HG03469 (cell line): Measurements from ENCODE around the gene FNIP2.
"Not testable (repeated sequence)": the region's sequence is repeated elsewhere in the genome, so short reads cannot be mapped to it uniquely, and the experiment has no call there.

Source experiments
- ATAC-seq: cut with Tn5 transposase; IDR thresholded peaks from one replicate; pipeline ENCODE4 v1.9.1; 2021; ENCODE audit warnings: mild to moderate bottlenecking, moderate library complexity, moderate number of reproducible peaks; ENCODE audit not compliant: unreplicated experiment

Gene FNIP2

GRCh38 chr4:158945529-158946108, 176.8 kb downstream of the FNIP2 start:
- ATAC-seq: no peak

- no peak for ATAC-seq
Measured at GRCh38 chr4:158946825-158947224, 178.0 kb downstream of the FNIP2 start.

GRCh38 chr4:158948071-158948470, 179.2 kb downstream of the FNIP2 start:
- ATAC-seq: no peak

DNA sequence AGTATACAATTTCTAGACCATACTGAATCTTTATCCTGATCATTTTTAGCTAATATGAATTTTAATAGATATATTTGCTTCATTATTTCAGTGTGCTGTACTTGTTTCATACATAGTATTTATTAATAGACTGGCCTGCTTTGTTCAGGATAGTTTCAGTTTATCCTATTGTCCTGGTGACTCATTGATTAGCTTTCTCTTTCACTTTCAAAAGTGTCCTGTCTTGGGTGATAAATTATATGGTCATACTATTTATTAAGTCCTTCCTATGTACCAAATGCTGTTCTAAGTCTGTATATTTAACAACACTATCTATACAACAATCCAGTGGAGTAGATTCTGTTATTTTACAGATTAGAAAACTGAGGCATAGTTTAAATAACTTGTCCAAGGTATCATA, 180.3 kb downstream of the FNIP2 start:
- ATAC-seq: no peak

DNA sequence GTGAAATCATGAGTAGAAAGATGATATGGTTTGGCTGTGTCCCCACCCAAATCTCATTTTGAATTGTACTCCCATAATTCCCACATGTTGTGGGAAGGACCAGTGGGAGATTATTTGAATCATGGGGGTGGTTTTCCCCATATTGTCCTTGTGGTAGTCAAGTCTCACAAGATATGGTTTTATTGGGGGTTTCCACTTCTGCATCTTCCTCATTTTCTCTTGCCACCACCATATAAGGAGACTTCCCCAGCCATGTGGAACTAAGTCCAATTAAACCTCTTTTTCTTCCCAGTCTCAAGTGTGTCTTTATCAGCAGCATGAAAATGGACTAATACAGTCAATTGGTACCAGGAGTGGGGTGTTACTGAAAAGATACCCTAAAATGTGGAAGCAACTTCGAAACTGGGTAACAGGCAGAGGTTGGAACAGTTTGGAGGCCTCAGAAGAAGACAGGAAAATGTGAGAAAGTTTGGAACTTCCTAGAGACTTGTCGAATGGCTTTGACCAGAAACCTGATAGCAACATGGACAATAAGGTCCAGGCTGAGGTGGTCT, 183.5 kb downstream of the FNIP2 start:
- not testable (repeated sequence) for ATAC-seq

- ATAC-seq: not testable (repeated sequence)
Measured at GRCh38 chr4:158956345-158956744, 187.5 kb downstream of the FNIP2 start.

- not testable (repeated sequence) for ATAC-seq
Measured at GRCh38 chr4:158956918-158957317, 188.1 kb downstream of the FNIP2 start.
